Endometrial microvascular endothelial cells (primary cell): Measurements from ENCODE around the gene GID8. TPM values are rescaled to one million over a fixed set of nuclear protein-coding genes. Genes with fewer than 3 reads are reported as not detected.

Experiments used
- in situ Hi-C: cut with HindIII; loops from 2 replicates; pipeline ENCODE4 v1.10.0; 2017; ENCODE audit warnings: low sequenced_read_pairs, low pct_unique_long_range_greater_than_20kb; ENCODE audit errors: inconsistent ontology term
- total RNA-seq: library from RNA; depleted of rRNA; stranded (reverse); fragments of >200 nt; gene quantifications from one replicate; pipeline ENCODE4 v1.2.3, GENCODE V29; 2015; ENCODE audit errors: inconsistent ontology term

The GID8 gene
- total RNA-seq, 1 donor from 2014 or later: 29.9 TPM

- in situ Hi-C loops: no loop called here
These were observed 37.4 kb downstream of the GID8 start for GRCh38 chr20:62975251-62975760.

DNA sequence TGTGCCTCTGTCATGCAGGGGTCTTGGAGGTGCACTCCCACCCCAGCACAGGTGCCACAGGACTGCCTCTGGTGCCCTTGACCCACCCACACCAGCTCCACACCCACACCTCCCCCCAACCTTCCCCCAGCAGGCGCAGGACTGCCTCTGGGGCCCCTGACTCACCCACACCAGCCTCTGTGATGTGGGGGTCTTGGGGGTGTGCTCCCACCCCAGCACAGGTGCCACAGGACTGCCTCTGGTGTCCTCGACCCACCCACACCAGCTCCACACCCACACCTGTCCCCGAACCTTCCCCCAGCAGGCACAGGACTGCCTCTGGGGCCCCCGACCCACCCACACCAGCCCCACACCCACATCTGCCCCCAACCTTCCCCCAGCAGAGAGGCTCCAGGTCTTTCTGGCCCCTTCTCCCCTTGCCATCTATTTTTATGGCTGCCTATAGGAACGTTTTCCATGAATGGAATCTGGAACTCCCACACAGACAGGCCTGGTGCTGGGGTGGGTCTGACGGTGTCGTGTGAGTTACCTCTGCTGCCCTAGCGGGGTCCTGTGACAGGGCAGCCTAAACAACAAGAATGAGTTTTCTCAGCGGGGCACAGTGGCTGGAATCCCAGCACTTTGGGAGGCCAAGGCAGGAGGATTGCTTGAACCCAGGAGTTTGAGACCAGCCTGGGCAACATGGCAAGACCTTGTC lies 38.0 kb downstream of the GID8 start:
- in situ Hi-C loops: no loop called here

- in situ Hi-C loops: no loop called here
These were observed 38.9 kb downstream of the GID8 start for GRCh38 chr20:62976886-62977285.

DNA sequence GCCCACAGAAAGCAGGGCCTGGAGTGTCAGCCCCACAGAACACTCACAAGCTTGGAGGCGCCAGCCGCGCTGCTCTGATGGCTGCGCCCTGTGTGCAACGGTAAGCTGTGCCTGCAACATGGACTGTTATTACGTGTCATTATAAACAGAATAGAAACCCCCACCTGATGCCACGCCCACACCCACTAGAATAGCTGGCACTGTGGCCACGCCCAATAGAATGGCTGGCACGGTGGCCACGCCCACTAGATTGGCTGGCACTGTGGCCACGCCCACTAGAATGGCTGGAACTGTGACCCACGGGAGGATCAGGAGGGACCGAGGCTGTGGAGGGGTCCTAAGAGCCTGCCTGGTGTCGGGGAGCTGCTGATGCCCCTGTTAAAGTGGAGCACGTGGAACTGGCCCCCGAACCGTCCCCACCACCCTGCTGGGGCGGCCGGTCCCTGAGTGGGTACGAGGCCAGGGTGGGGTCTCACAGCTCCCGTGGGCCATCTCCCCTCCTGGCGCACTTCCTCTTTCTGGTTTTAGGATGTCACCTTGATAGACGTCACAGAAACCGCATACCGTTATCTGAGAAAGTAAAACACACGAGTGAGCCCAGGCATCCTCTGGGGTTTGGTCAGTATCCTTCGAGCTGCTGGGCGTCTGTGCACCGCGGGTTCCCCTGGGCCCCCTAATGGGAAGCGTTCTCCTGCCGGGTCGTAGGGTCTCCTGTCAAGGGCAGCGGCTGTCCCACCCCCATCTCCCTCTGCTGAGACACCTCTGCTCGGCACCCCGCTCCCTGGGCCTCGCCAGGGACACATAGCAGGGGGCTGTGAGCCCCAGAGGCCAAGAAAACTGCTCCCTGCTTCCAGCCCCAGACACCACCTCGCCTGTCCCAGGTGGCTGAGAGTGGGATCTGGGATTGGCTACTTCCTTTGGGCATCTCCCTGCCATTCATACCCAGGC lies 39.9 kb downstream of the GID8 start:
- in situ Hi-C loops: no loop called here

- in situ Hi-C loops: no loop called here
These were observed 40.6 kb downstream of the GID8 start for GRCh38 chr20:62978561-62978943.

DNA sequence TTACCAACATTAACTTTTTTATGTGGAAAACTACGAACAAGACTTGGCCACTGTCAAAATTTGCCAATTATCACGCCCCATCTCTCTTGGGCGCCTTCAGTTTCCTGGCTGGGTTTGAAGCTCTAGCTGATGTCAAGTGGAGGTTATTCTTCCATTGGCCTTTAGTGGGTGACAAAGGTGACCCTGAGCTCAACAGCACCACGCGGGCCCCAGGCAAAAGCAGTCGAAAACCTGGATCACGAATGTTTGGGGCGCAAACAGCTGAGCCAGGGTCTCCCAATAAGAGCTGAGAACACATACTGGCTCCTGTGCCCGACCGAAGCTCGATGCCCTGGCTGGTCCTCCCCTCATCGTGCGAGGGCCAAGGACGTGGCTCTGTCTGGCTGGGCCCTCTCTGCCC lies 41.4 kb downstream of the GID8 start:
- in situ Hi-C loops: no loop called here

DNA sequence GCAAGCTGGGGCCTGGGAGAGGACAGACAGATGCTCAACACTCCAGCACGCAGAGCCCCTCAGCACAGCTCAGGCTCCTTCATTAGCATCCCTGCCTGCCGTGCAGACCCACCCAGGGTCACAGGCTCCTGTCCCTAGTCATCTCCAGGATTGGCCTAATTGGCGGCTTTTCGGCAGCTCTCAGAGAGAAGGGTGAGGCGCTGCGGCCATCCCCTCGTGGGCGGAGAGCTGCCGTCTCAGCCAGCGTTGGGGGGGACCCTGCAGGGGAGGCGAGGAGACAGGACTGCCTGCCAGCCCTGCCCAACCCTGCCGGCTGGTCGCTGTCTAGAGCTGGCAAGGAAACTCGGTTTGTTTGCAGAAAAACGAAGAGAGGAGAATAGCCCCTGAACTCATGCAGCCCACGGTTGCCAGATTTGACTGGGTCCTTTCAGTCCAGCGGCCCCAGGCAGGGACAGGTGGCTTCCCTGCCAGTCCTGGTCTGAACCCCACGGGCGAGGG lies 42.0 kb downstream of the GID8 start:
- in situ Hi-C loops: no loop called here

GRCh38 chr20:62980380-62980960 lies 42.5 kb downstream of the GID8 start:
- in situ Hi-C loops: no loop called here

DNA sequence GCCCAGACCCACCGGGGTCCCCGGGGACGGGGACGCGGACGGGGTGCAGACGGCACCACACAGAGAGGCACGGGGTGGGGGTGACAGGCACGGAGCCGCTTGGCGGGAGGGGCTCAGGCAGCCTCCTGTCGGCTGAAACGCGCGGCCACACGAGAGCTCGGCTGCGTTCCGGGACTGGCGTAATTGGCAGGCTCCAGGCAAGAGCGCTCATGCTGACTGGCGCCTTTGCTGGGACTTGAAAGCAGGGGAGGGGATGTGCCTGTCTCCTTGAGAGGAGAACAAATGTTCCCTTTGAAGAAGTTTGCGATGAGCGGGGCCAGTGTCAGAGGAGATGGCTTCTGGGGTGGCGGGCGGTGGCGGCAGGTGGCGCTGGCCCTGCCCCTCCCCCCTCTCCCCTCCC lies 43.0 kb downstream of the GID8 start:
- in situ Hi-C loops: no loop called here

GRCh38 chr20:62982124-62983075 lies 44.5 kb downstream of the GID8 start:
- in situ Hi-C loops: no loop called here

DNA sequence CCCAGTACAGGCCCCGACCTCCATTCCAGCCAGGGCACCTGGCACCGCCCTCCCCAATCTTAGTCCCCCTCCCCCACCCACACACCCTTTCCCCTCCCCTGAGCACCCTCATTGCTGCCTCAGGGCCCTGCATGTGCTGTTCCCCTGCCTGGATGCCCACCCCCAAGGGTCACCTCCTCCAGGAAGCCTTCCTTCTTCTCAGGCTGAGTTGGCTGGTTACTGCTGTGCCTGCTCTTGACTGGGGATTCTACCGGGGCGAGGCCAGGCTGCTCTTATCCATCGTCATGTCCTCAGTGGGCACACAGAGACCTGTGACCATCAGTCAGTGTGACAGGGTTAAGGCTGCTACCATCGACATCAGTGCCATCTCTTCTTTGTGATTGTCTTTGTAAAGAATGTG lies 45.3 kb downstream of the GID8 start:
- in situ Hi-C loops: no loop called here

DNA sequence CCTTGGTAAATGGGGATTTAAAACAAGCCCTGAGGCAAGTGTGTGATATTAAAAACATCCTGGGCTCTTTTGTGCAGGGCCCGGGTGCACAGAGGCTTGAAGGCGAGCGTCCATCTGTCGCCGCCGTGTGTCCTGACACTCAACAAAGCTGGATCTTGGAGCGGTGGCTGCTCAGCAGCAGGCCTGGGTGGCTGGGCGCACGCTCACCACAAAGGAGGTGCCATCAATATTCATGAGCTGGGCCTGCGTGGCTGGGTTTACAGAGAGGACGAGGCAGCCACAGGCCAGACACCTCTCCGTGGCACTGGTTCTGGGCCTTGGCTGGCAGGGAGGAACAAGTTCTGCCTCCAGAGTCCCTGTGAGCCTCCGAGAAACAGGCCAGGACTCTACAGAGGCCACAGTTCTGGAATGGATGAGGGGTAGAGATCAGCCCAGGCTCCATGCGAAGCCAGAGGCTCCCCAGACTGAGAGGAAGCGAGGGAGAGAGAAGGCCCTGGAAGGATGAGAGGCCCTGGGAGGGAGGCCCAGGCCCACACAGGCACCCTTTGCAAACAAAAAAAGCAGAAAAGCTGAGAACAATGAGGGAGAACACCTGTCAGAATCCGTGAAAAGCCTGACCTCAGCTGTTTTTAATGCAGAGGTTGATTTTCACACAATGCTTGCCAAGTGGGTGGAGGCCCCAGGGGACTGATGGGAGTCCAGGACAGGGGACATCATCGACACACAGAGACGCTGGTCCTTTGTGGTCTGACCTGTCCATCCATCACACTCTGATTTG lies 46.9 kb downstream of the GID8 start:
- in situ Hi-C loops: no loop called here

DNA sequence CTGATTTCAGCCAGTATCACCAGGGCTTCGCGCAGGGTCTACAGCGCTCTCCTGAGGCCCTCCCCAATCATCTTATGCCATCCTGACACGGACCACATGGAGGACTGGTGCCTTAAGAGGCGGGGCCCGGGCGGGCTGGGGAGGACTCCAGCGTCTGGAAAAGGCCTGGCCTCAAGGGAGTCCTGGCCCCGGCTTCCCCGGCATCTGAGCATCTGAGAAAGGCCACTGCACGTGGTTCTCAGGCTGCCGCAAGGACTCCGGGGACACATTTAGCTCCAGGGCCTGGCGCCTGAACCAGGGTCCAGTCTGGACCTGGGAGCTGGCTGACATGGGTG lies 47.5 kb downstream of the GID8 start:
- in situ Hi-C loops: no loop called here

DNA sequence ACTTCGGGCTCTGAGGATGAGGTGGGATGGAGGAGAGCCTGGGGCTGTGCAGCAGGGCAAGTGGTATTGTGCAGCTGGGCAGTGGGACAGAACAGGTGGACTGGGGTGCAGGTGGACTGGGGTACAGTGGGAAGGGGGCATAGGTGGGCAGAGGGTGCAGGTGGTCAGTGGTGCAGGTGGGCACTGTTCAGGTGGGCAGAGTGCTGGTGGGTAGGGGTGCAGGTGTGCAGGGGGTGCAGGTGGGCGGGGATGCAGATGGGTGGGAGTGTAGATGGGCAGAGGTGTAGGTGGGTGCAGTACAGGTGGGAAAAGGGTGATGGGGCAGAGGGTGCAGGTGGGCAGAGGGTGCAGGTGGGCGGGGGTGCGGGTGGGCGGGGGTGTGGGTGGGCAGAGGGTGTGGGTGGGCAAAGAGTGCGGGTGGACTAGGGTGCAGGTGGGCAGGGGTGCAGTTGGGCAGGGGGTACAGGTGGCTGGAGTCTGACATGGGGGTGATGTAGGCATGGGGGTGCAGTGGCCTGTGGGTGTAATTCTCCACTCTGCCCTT lies 48.4 kb downstream of the GID8 start:
- in situ Hi-C loops: no loop called here

DNA sequence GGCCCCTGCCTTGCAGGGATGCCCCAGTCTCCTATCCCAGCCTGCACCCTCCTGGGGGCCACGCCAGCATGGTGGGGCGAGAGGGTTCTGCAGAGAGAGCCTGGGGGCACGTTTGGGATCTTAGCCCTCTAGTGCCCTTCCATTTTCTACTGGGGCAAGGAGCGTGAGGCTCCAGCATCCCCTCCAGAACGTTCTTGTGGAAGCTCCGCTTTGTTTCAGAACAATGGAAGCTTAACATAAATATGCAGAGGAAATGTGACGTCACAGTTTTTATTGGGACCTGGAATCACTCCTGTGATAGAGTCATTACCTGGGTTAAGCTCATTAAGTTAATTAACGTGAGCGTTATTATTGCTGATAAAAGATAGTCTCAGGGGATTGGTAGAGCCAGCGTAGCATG lies 49.2 kb downstream of the GID8 start:
- in situ Hi-C loops: no loop called here

- in situ Hi-C loops: no loop called here
These were observed 51.3 kb downstream of the GID8 start for GRCh38 chr20:62989201-62989601.

GRCh38 chr20:62990306-62990825 lies 52.4 kb downstream of the GID8 start:
- in situ Hi-C loops: no loop called here
